NB4 (cell line): Measurements from ENCODE around the gene NELL1.
A peak's percentile ranks its signal among the peaks of the same experiment; 100 is the strongest.

Source experiments
- DNase-seq: peaks from one replicate; pipeline ENCODE4 v3.0.0; 2010; ENCODE audit warnings: low read depth
- H3K4me3 ChIP-seq: one replicate; pipeline ENCODE4 v1.5.1; 2011; ENCODE audit warnings: mild to moderate bottlenecking, low read depth, low read length, moderate library complexity
- MYC ChIP-seq: IDR thresholded peaks from 2 replicates; pipeline ENCODE4 v1.6.1; 2011; ENCODE audit warnings: low read depth, low read length
- POLR2A ChIP-seq: IDR thresholded peaks from 2 replicates; pipeline ENCODE4 v1.6.1; 2011; ENCODE audit warnings: mild to moderate bottlenecking; ENCODE audit not compliant: insufficient read length; ENCODE audit errors: extremely low read depth
- TF ChIP-seq, protein P1 (sequence below): IDR thresholded peaks from one replicate; pipeline ENCODE4 v1.5.1; 2012; ENCODE audit warnings: low read depth, low read length
- TF ChIP-seq, protein P2 (sequence below): IDR thresholded peaks from 2 replicates; pipeline ENCODE4 v1.6.1; 2011; ENCODE audit warnings: low read depth, low read length

The NELL1 gene

GRCh38 chr11:21402274-21402673 lies 732.9 kb downstream of the NELL1 start:
- H3K4me3 ChIP-seq, result no peak overlapping the region
- no peak for DNase-seq
- TF ChIP-seq, protein P1, sequence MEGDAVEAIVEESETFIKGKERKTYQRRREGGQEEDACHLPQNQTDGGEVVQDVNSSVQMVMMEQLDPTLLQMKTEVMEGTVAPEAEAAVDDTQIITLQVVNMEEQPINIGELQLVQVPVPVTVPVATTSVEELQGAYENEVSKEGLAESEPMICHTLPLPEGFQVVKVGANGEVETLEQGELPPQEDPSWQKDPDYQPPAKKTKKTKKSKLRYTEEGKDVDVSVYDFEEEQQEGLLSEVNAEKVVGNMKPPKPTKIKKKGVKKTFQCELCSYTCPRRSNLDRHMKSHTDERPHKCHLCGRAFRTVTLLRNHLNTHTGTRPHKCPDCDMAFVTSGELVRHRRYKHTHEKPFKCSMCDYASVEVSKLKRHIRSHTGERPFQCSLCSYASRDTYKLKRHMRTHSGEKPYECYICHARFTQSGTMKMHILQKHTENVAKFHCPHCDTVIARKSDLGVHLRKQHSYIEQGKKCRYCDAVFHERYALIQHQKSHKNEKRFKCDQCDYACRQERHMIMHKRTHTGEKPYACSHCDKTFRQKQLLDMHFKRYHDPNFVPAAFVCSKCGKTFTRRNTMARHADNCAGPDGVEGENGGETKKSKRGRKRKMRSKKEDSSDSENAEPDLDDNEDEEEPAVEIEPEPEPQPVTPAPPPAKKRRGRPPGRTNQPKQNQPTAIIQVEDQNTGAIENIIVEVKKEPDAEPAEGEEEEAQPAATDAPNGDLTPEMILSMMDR, result no peak
- TF ChIP-seq POLR2A, result no peak
- TF ChIP-seq, protein P2, sequence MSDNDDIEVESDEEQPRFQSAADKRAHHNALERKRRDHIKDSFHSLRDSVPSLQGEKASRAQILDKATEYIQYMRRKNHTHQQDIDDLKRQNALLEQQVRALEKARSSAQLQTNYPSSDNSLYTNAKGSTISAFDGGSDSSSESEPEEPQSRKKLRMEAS, result no peak
- no peak for TF ChIP-seq MYC

DNA sequence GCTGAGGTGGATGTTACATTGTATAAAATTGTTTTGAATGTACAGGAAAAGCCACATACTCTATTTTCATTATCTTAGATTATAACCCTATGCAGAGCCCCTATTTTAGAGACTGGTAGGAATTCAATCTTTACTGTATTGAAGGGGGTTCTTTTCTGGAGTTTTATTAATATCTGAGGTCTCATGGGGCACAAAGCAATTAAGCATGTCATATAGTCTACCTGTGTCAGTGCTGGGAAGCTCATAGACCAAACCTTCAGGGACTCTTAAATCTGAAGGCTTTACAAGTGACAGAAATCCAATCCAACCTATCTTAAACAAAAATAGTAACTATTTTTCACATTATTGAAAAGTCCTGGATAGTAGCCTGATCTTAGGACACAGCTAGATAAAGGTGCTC lies 733.7 kb downstream of the NELL1 start:
- H3K4me3 ChIP-seq, result no peak overlapping the region
- DNase-seq, result no peak
- no peak for TF ChIP-seq MYC
- TF ChIP-seq, protein P1, result no peak
- no peak for TF ChIP-seq POLR2A
- TF ChIP-seq, protein P2, result no peak

- no peak overlapping the region for H3K4me3 ChIP-seq
- TF ChIP-seq, protein P2, result no peak
- TF ChIP-seq, protein P1, result no peak
- TF ChIP-seq POLR2A, result no peak
- TF ChIP-seq MYC, result no peak
- no peak for DNase-seq
Measured at GRCh38 chr11:21405422-21405821, 736.0 kb downstream of the NELL1 start.

DNA sequence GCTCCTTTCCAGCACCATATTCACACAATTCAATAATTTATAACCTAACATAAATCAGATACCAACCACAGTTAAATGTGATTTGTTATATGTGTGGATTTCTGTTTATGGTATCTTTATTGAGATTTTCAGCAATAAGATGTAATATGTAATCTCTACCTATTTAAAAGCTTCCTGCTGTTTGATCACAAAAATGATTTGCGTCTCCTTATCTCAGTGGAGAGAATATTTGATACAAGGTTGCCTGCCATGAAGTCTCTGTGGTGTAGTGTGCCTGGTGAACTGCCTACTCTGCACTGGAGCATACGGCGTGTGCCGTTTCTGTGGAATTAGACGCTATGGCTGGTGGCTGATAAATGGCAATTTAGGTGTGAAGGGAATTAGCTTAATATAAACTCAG lies 741.1 kb downstream of the NELL1 start:
- H3K4me3 ChIP-seq, result no peak overlapping the region
- TF ChIP-seq MYC, result no peak
- TF ChIP-seq, protein P2, result no peak
- TF ChIP-seq, protein P1, result no peak
- TF ChIP-seq POLR2A, result no peak
- no peak for DNase-seq

DNA sequence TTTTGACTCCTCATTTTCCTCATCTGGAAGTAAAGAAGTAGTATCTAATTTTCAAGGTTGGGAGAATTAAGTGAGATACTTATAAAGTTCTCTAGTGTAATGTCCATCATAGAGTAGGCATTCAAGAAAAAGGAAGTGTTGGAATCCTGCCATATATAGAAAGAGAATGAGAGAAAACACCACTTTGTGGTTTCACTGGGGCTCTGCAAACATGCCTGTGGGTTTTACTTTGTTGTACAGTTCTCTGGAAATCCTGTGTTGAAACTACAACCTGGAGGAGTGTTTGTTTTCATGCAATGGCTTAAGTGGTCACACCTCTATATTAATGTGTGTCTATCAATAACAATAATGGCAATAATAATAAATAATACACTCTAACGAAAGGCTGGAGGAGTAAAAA lies 741.7 kb downstream of the NELL1 start:
- no peak overlapping the region for H3K4me3 ChIP-seq
- peak; percentile 15 for DNase-seq
- TF ChIP-seq, protein P1, result no peak
- TF ChIP-seq, protein P2, result no peak
- no peak for TF ChIP-seq POLR2A
- no peak for TF ChIP-seq MYC

GRCh38 chr11:21411597-21411996 lies 742.2 kb downstream of the NELL1 start:
- no peak overlapping the region for H3K4me3 ChIP-seq
- no peak for DNase-seq
- TF ChIP-seq MYC (no peak), POLR2A (no peak)
- TF ChIP-seq, protein P1, result no peak
- TF ChIP-seq, protein P2, result no peak
